A549 (cell line): ENCODE data around the gene ETFB.

Experiments
- EHMT2 ChIP-seq: fragments of 200-600 bp; sonication (generic); IDR thresholded peaks from 2 replicates; pipeline ENCODE4 v1.6.1; 2016; ENCODE audit warnings: antibody characterized with exemption, low read depth, mild to moderate bottlenecking, moderate library complexity
- FOSB ChIP-seq: fragments of 250-450 bp; sonication (Bioruptor Pico); IDR thresholded peaks from 2 replicates; pipeline ENCODE4 v1.5.0; 2020; ENCODE audit warnings: mild to moderate bottlenecking, moderate library complexity
- JUN ChIP-seq, 2 experiments: fragments of >200 bp; sonication (Bioruptor Twin); formaldehyde crosslinking; IDR thresholded peaks; 2 replicates in 1 of 2; 3 replicates in 1 of 2; pipeline ENCODE4 v1.6.1; 2016 to 2017
- NR3C1 ChIP-seq: fragments of >200 bp; sonication (Bioruptor Twin); formaldehyde crosslinking; IDR thresholded peaks from 3 replicates; pipeline ENCODE4 v1.6.1; 2017
- POLR2A ChIP-seq: IDR thresholded peaks from 2 replicates; pipeline ENCODE4 v1.6.1; 2012; ENCODE audit warnings: mild to moderate bottlenecking, low read length
- SMC3 ChIP-seq: fragments of >200 bp; sonication (Bioruptor Twin); formaldehyde crosslinking; IDR thresholded peaks from 3 replicates; pipeline ENCODE4 v1.6.1; 2018; ENCODE audit warnings: inconsistent platforms
- TP53 ChIP-seq: fragments of 250-450 bp; sonication (Bioruptor Pico); IDR thresholded peaks from 2 replicates; pipeline ENCODE4 v1.5.0; 2021; ENCODE audit warnings: mild to moderate bottlenecking, moderate library complexity
- TF ChIP-seq, protein P1 (sequence below): fragments of >200 bp; sonication (Bioruptor Twin); formaldehyde crosslinking; IDR thresholded peaks from 3 replicates; pipeline ENCODE4 v1.5.1; 2016

DNA sequence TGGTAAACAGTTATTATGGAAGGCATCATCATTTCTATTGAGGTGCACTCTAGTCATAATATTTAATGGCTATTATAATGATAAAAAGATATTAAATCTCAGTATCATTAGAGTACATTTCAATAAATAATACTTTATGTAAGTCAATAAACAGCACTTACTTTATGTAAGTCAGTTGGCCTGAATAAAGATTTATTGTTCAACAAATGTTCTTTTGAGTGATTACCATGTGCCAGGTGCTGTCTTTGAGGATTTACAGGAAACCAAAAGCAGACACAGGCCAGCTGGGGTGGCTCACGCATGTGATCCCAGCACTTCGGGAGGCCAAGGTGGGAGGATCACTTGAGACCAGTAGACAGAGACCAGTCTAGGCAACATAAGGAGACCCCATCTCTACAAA is 11.2 kb upstream of the ETFB start:
- TF ChIP-seq TP53 (CRISPR knock-in tag) (no peak), SMC3 (no peak), JUN (IDR thresholded peaks at IDR 0.05) (no peak), POLR2A (no peak), EHMT2 (no peak), NR3C1 (no peak), FOSB (CRISPR knock-in tag) (no peak)
- TF ChIP-seq, protein P1, sequence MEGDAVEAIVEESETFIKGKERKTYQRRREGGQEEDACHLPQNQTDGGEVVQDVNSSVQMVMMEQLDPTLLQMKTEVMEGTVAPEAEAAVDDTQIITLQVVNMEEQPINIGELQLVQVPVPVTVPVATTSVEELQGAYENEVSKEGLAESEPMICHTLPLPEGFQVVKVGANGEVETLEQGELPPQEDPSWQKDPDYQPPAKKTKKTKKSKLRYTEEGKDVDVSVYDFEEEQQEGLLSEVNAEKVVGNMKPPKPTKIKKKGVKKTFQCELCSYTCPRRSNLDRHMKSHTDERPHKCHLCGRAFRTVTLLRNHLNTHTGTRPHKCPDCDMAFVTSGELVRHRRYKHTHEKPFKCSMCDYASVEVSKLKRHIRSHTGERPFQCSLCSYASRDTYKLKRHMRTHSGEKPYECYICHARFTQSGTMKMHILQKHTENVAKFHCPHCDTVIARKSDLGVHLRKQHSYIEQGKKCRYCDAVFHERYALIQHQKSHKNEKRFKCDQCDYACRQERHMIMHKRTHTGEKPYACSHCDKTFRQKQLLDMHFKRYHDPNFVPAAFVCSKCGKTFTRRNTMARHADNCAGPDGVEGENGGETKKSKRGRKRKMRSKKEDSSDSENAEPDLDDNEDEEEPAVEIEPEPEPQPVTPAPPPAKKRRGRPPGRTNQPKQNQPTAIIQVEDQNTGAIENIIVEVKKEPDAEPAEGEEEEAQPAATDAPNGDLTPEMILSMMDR: no peak
